ENCODE data around the gene HEPN1.
A peak's percentile ranks its signal among the peaks of the same experiment; 100 is the strongest.

Gene HEPN1

DNA sequence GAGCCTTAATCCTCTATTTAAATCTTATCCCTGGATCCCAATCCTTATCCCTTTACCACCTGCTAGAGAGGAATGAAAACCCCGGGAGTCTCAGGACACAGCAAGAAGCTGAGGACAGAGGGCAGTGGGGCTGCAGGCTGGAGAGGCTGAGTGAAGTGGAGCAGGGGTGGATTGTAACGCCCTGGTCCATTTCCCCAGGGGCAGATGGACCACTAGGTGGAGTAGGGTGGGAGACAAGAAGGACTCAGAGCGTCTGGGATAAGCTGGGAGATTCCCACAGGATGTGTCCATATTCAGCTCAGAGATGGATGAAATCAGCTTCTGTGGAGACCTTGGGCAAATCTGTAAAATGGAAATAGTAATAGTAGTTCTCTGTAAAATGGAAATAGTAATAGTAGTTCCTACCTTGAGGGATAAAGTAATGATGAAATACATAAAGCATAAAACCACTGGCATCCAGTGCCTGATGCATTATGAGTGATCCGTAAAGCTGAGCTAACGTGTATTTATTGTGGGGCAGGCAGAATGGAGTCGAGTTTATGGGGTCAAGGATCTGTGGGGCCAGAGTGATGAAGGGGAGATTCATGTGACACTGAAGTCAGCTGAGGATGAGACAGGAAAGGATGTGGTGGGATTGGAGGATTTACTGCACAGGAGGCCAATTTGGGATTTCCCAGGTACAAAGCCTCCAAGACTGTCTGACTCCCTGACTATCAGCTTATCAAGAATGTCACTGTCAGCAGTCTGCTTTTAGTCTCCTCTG, 19.5 kb upstream of the HEPN1 start:
- peak; percentile 57 for DNase-seq (ENCODE audit: low spot score)

DNA sequence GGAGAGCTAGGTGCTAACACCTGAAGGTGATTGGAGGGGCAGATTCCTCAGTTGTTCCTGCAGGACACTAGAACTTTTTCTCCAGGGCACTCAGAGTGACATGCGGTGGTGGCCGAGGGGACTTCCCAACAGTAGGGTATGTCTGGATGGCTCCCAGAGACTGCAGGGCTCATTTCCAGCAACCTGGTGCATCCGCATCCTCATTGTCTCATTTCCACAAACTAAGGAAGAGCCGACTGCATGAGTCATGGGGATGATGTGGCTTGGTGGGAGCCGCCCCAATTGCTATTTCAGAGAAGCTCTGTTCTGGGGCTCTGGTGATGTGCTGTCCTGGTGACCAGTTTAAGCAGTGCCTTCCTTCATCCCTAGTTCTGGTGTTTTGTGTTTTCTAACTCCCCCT, 18.6 kb upstream of the HEPN1 start:
- peak; percentile 98 for DNase-seq (ENCODE audit: low spot score)

DNA sequence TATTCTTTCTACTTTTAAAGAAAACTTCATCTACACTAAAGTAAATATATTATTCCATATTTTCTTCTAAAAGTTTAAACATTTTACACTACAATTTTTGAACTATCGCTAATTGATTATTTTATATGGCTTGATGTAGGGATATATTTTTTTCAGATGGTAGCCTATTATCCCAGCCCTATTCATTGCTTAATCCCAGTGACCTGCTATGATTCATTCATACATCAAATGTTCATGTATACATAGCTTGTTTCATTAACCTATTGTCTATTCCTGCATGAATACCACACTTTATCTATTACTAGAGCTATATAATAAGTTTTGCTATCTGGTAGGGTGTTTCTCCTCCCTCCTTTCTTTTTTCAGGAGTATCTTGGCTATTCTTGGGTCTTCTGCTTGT, 16.4 kb upstream of the HEPN1 start:
- no peak for DNase-seq (ENCODE audit: low spot score)

GRCh38 chr11:124915541-124916369, 3.3 kb upstream of the HEPN1 start:
- DNase-seq (ENCODE audit: low spot score), result peak; percentile 91

DNA sequence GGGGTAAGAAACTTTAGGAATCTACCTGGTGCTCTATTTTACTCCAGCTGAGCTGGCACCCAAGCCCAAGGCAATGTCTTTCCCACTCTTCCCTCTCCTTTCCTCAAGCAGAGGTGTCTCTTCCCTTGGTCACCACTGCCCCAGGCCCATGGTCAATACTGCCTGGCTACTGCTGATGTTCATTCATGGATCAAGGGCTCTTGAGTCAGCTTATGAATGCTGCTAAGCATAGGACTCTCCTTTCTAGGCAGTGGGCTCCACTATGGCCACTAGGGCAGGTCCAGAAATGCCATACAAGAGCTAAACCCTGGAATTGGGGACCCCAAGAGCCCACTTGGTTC, 2.7 kb upstream of the HEPN1 start:
- no peak for DNase-seq (ENCODE audit: low spot score)

GRCh38 chr11:124917115-124917637, 1.9 kb upstream of the HEPN1 start:
- DNase-seq (ENCODE audit: low spot score), result no peak

DNA sequence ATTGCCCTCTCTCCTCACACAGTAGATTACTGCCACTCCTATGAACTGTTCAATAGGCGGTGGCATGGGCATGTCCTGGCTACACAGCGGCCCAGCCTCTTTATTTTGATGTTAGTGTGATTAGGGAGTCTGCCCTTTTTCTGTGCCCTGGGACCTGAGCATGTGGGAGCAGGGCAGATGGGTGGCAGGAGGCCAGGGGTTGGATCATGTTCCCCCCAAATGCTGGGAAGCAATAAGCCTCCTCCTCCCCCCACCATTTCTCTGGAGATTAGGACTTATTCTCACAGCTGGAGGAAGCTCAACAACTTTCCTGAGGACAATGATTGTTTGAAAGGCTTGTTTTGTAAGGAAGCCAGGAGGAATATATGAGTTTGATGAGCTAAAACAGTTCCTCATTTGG, 848 bp downstream of the HEPN1 start:
- no peak for DNase-seq (ENCODE audit: low spot score)

GRCh38 chr11:124920356-124920755, 1.3 kb downstream of the HEPN1 start:
- no peak for DNase-seq (ENCODE audit: low spot score)

- DNase-seq (ENCODE audit: low spot score), result peak; percentile 82
Measured at GRCh38 chr11:124920870-124921609, 2.0 kb downstream of the HEPN1 start.

DNA sequence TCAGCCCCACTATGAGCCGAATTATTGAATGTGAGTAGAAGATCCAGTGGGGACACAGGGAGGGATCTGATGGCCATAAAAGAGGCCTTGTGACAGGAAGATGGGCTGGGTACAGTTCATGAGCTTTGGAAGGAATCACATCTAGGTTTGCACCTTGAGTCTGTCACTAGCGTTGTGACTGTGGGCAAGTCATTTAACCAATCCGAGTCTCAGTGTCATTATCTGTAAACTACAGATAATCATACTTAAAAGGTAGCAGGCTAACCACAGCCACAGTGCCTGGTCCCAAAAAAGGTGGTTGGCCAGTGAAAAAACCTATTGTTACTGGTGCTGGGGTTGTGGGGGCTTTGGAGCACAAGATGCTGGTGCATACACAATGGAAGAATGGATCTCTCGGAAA, 3.8 kb downstream of the HEPN1 start:
- DNase-seq (ENCODE audit: low spot score), result no peak

DNA sequence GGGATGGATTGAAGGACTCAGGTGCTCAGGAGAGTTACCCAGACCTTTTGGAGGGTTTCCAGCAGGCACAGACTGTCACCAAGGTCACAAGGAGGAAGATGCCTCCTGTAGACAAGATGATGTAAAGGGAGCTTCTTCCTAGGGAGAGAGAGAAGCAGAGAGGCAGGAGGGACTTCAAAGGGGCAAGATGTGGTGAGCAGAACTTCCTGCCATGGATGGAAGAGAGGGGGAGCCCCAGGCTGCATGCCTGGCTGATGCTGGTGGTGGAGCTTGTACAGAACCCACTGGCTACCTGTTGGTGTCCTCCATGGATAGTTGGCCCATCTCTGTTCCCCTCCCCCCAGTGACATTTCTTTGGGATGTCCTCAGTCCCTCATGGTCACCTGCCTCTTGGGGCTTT, 4.2 kb downstream of the HEPN1 start:
- DNase-seq (ENCODE audit: low spot score), result no peak

GRCh38 chr11:124928942-124929665, 10.1 kb downstream of the HEPN1 start:
- DNase-seq (ENCODE audit: low spot score), result no peak

- DNase-seq (ENCODE audit: low spot score), result no peak
Measured at GRCh38 chr11:124930799-124931198, 11.7 kb downstream of the HEPN1 start.

GRCh38 chr11:124934862-124935547, 16.0 kb downstream of the HEPN1 start:
- no peak for DNase-seq (ENCODE audit: low spot score)

DNA sequence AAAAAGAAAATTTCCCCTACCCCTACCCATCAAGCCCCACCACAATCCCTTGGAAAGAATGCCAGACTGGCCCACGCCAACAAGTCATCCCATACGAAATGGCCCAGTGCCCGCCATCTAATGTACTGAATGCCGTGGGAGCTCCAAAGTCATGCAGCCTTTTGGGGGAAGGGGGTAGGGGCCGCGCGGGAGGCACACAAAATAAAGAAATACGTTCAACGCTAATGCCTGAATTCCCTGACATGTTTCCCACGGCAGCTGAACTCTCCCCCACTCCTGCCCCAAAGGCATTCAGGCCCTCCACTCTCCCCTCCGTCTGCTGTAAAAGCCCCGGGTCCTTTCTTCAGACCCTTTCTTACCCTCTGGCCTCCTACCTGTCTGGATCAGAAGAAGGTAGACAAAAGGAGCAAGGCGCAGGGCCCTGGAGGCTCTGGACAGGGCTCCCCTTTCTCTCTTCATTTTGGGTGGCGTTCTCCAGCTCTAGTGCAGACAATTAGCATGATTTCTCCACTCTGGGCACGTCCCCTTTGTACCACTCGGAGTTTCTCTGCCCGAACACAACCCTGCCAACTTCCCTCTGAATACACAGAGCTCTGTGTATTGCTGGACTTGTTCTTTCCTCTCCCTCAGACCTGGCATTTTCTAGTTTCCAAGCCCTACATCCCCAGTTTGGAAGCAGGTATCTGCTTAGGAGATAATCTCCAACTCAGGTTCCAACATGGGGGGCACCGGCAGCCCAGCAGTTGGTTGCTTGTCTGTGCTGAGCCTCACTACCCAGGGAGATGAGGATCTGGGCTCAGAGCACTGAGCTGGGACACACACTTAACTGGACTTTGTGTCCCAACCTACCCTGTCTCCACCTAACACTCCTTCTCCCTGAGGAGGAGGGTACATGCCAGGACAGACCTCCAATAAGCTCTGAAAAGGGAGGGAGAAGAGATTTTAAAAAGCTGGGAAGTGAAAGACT, 16.8 kb downstream of the HEPN1 start, which contains the start of gene HEPACAM:
Gene HEPACAM, minus strand, starts transcription at position 500 of the 967 bp plus-strand sequence. Its CDS starts 41 bp downstream, at position 459.
- DNase-seq (ENCODE audit: low spot score), result no peak

DNA sequence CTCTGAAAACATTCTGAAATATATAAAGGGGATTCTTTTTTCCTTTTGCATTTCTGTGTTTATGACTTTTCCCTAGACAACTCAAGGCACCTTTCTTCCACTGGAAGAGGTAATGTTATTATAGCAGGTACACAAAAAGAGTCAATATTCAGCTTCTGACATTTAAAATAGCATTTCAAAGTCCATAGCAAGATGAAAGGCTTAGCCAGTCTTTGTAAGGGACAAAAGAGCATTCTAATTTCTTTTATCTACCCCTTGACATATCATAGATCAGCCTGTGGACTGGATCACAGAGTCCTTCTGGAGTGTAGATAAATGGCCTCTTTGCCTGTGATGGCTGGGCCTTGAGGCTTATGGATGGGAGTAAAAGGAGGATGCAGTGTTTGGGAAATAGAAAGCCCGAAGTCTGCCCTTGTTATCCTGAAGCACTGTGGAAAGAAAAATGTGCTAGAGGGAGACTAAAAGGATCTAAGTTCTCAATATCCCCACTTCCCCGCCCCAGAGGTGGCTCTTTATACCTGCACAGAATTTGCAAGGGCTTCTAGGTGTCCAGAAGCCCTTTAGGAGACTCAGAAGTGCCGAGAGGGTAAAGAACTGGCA, 18.4 kb downstream of the HEPN1 start:
- DNase-seq (ENCODE audit: low spot score), result no peak

DNA sequence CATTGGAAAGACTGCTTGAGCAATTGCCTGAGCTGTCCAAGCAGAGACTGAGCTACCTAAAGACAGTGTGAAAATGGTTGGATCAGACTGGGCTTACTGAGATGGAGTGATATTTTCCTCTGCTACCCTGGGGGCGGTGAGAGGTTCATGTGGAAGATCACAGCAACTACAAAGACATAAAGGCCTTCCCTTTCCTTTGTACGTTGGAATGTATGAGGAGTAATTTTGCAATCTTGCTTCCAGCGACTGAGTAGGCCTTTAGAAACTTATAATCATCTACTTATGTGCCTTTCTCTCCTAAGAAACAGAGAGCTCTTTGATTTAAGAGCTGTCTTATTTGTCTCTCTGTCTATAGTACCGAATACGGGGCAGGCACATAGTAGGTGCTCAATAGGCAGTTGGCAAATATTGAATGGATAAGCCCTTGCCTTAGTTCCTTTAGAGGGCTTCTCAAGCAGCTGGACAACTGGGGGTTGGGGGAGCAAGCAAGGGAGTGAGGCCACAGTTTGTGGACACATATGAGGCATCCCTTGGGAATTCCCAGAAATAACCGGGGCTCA, 19.2 kb downstream of the HEPN1 start:
- no peak for DNase-seq (ENCODE audit: low spot score)

GRCh38 chr11:124938970-124939369, 19.9 kb downstream of the HEPN1 start:
- DNase-seq (ENCODE audit: low spot score), result no peak

GRCh38 chr11:124941703-124942102, 22.7 kb downstream of the HEPN1 start:
- DNase-seq (ENCODE audit: low spot score), result no peak

Measured in kidney capillary endothelial cell (primary cell).